GM12891 (cell line): ENCODE results near the gene DLGAP1.

Experiments used
- POLR2A ChIP-seq: IDR thresholded peaks from 2 replicates; pipeline ENCODE4 v1.6.1; 2011; ENCODE audit warnings: low read depth, low read length, control low read depth
- POLR2AphosphoS5 ChIP-seq: IDR thresholded peaks from 2 replicates; pipeline ENCODE4 v1.6.1; 2011; ENCODE audit warnings: low read depth, low read length, control low read depth
- TAF1 ChIP-seq: IDR thresholded peaks from 2 replicates; pipeline ENCODE4 v1.6.1; 2011; ENCODE audit warnings: low read depth, low read length, control low read depth

DNA sequence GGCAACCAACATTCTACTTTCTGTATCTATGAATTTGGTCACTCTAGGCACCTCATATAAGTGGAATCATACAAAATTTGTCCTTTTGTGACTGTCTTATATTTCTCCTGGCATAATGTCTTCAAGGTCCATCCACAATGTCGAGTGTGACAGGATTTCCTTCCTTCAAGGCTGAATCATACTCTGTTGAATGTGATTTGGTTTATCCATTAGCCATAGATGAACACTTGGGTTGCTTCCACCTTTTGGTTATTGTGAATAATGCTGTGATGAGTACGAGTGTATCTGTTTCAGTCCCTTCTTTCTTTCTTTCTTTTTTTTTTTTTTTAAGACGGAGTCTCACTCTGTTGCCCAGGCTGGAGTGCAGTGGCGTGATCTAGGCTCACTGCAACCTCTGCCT, 693.8 kb downstream of the DLGAP1 start:
- no peak for TF ChIP-seq TAF1
- no peak for TF ChIP-seq POLR2AphosphoS5
- no peak for TF ChIP-seq POLR2A
